CD1c-positive myeloid dendritic cell (primary cell): ENCODE data around the gene DPP10.

ENCODE experiments used
- DNase-seq: peaks from one replicate; pipeline ENCODE4 v3.0.0-alpha.2; 2016; ENCODE audit errors: extremely low spot score

The DPP10 gene

DNA sequence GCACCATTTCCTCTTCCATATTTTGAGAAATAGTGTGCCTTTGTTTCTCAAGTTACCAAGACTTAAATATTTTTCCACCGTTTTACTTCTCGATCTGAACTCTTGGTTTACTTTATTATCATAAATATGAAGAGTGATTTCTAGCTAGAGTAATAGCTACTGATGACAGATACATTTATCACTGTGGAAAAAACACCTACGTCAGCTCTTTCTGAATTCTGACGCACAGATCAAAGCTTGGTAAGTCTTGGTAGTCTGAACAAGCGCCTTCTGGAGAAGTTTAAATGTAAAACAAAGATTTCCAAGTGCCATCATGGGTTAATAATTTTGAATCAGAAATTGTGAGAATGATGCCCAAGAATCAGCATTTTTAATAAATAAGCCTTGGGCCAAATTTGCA, 367.7 kb downstream of the DPP10 start:
- DNase-seq = no peak

DNA sequence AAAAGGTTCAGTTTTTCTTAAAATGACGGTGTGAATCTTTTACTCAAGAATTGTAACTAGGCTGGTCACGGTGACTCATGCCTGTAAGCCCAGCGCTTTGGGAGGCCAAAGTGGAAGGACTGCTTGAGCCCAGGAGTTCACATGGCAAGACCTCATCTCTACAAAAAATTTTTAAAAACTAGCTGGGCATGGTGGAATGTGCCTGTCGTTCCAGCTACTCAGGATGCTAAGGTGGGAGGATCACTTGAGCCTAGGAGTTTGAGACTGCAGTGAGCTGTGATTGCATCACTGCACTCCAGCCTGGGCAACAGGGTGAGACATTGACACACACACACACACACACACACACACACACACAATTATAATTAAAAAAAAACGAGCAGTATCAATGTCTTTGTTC, 369.8 kb downstream of the DPP10 start:
- DNase-seq = no peak

DNA sequence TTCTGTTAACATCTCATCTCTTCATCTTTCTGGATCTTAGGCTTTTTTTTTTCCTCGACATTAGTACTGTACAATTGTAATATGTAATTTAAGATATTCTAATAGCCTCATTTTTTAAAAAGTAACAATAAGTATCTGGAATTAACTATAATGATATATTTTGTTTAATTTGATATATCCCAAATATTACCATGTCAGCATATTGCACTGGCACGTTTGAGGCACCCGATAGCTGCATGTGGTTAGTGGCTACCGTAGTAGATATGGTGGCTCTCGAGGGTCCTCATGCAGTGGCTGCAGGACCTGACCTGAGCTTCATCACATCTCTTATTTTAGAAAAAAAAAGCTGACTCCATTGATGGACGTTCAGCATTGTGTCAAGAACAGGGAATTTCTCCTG, 371.9 kb downstream of the DPP10 start:
- DNase-seq = no peak

DNA sequence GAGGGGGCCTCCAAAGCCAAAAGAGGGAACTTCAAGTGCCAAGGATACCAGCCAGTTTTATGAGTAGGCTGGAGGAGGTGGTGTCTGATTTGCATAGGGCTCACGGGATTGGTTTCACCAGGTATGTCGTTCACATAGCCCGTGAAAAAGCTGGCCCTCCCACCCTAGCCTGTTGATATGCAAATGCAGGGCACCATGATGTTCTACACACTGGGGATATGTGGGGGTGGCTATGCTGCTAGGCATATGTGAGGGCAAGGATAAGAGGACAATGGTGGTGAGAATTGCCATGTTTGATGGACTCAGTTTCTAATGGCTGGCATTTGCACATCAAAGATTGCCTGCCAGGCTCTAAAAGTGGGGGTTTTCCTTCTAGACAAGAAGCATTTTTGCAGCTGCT, 378.6 kb downstream of the DPP10 start:
- DNase-seq = no peak

GRCh38 chr2:114843963-114844362, 401.5 kb downstream of the DPP10 start:
- DNase-seq = no peak

DNA sequence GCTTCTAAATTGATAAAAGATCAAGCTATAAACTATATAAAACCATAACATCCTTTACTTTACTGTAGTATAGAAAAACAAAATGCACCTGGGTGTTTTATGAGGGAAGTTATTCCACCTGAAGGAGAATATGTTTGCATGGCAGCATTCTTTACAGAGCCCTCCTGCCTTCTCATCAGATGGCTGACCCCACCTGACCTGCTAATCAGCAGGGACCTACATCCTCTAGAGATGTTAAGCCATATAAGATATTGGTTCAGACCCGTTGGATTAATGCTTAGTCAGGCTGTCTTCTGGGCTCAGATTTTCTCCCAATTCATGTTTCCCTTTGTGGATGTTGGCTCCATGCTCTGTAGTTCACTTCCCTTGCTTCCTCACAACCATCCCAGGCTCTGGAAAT, 414.8 kb downstream of the DPP10 start:
- no peak for DNase-seq

GRCh38 chr2:114859726-114860510, 417.5 kb downstream of the DPP10 start:
- DNase-seq = no peak

DNA sequence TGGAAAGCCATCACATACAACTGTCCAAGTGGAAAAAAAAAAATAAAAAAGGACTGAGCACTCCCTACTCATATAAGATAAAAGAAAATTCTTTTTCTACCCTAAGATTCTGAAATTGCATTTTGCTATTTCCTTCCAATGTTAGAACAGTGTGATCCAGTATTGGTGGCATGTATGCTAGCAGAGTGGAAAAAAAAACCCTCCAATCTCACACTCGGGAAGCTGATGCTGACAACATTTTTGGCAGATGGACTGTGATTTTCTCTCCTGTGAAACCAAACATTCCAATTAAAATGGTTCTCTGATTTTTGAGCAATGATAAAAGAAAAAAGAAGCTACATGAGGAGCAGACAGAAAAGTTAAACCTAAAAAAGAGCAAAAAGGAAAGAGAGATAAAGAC, 419.8 kb downstream of the DPP10 start:
- no peak for DNase-seq

- no peak for DNase-seq
Measured at GRCh38 chr2:114864901-114865300, 422.5 kb downstream of the DPP10 start.

DNA sequence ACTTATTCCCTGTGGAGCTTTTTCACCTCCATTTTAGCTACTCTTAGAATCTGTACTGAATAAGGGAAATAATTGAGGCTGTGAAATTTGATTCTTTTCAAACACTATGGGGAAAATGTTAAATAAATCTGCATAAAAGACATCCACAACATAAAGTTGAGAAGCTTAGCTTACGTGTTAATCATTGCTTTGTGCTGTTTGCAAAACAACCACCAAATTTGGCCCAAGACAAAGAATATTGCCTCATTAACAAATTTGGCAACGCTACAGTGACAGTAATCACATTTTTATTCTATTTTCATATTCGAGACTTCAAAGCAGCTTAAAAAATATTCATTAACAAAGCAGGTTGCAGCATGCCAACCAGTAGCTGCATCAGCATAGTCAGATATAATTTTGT, 437.6 kb downstream of the DPP10 start:
- DNase-seq = no peak

DNA sequence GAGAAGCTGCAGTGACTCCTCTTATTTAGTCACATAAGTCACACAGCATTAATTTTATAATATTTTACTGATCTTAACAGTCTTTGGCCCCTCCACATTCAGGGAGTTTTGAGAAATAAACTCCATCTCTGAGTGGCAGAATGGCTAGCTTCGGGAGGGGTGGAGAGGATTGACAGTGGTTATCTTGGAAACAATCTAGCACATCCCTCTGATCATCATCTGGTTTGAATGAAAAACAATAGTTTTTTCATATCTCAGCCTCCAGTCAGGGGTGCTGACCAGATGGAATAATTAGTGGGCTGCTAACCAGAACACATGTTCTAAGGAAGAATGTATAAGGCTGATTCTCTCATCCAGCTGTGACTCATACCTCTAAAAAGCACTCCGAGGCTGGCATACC, 477.5 kb downstream of the DPP10 start:
- no peak for DNase-seq

DNA sequence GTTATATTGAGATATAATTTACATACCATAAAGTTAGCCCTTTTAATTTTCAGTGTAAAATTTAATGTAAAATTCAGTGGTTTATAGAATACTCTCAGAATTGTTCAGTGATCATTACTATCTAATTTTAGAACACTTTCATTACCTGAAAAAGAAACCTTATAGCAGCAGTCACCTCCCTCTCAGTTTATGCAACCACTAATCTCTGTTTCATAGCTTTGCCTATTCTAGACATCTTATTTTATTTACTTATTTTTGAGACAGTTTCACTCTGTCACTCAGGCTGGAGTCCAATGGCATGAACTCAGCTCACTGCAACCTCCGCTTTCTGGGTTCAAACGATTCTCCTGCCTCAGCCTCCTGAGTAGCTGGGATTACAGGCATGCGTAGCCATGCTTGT, 479.6 kb downstream of the DPP10 start:
- DNase-seq = no peak

- no peak for DNase-seq
Measured at GRCh38 chr2:114925296-114926255, 483.1 kb downstream of the DPP10 start.

DNA sequence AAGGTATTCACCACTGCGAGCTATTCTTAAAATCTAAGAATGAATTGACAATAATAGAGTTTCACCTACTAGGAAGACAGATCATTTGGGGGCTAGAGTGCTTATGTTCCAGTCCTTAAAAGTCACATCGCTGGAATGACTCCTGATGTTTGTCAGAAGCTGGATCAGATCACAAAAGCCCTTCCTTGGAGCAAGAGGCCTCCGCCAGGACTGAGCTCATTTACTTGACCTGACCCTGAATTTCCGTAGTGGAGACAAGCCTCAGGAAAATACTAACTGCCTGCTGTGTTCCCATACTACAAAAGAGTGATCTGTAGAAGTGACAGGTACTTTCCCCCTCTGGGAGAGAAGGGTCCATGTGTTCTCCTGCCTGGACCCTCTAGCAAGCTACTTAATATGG, 483.9 kb downstream of the DPP10 start:
- DNase-seq = no peak

GRCh38 chr2:114929225-114929624, 486.8 kb downstream of the DPP10 start:
- no peak for DNase-seq

DNA sequence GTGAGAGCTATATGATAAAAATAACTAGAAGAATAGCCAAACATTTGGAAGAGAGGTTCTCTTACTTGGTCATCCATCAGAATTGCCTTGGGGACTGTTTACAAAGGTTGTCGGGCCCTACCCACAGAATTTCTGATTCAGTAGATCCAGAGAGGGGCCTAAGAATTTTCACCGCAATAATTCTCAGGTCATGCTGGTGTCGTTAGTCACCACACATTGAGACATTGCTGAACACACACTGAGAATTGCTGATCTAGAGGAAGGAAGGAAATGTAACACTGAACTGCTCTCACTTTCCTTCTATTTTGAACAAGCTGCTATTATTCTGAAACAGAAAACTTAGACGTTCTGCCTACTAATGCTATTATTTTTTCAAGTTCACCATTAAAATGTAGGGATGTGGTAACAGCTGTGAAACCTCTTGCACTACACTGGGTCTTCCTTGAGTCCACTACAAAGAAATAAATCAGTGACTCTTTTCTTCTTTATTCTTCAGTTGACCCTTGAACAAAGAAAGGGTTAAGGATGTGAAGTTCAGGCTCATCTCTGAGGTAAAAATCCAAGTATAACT, 491.3 kb downstream of the DPP10 start:
- no peak for DNase-seq

GRCh38 chr2:114935031-114935430, 492.6 kb downstream of the DPP10 start:
- DNase-seq = no peak

- no peak for DNase-seq
Measured at GRCh38 chr2:114937366-114937930, 495.0 kb downstream of the DPP10 start.

DNA sequence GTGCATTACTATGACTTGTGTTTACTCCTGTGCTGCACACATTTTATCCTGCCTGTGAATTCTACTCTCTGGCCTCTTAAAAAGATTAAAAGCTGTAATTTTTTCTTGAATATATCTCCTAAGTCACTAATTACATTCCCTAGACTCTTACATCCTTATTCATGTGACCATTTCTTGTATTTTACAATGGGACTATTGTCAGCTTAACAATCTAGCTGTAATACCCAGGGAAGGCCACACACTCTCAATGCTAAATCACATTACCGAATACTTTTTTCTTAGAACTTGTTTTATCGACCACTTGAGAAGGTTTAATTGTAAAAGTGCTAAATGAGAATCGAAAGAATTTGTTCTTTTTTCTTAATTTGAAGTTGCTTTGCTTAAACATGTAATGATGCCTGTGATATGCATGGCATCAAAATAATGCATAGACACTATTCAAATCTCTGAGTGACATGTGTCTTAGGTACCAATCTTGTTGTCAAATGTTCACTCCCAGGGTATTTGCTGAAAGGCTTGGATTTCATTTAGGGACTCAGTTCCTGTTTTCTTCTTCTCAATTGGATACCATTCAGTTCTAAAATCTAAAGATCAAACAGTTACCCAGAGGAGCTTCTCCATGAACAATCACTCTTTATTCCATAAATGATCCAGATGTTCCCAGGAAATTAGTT, 498.5 kb downstream of the DPP10 start:
- no peak for DNase-seq

DNA sequence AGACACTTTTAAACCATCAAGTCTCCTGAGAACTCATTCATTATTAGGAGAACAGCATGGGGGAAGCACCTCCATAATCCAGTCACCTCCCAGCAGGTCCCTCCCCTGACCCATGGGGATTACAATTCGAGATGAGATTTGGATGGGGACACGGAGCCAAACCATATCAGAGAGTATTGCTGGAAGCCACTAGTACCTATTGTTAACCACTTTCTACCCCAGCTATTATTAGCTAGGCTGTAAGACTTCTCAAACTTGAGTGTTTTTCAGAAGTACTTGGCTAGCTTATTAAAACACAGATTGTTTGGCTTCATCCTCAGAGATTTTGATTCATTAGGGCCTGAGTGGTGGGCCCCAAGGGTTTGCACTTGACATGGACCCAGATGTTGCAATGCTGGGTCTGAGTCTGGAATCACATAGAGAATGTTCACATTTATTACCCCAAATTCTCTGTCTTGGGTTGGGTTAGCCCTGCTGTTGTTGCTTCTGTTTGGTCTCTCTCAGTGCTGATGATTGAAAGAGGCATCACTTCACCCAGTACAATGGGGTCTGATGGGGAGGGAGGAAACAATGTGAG, 506.9 kb downstream of the DPP10 start:
- no peak for DNase-seq

GRCh38 chr2:114960389-114960788, 517.9 kb downstream of the DPP10 start:
- no peak for DNase-seq
